ENCODE data around the gene RETN.

The RETN gene, protein sequence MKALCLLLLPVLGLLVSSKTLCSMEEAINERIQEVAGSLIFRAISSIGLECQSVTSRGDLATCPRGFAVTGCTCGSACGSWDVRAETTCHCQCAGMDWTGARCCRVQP

DNA sequence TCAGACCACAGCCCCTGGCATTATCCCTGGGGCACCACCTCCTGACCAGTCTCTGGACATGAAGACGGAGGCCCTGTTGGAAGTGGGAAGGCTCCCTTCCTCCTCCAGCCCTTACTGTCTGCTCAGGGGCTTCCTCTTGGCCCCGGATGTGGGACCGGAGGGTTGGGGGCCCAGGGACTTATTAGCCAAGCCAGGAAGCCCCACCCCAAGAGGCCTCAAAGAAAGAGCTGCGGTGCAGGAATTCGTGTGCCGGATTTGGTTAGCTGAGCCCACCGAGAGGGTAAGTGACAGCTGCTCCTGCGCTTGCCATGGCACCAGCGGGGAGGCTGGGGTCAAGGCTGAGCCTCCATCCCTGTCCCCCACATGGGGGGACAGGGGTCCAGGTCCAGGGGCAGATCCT lies at the start of gene RETN:
Gene RETN (plus strand): TSS at position 208 of the 400 bp plus-strand sequence. CDS start 278 bp downstream, outside the sequence.
- DNase-seq (ENCODE audit: low read depth): no peak

DNA sequence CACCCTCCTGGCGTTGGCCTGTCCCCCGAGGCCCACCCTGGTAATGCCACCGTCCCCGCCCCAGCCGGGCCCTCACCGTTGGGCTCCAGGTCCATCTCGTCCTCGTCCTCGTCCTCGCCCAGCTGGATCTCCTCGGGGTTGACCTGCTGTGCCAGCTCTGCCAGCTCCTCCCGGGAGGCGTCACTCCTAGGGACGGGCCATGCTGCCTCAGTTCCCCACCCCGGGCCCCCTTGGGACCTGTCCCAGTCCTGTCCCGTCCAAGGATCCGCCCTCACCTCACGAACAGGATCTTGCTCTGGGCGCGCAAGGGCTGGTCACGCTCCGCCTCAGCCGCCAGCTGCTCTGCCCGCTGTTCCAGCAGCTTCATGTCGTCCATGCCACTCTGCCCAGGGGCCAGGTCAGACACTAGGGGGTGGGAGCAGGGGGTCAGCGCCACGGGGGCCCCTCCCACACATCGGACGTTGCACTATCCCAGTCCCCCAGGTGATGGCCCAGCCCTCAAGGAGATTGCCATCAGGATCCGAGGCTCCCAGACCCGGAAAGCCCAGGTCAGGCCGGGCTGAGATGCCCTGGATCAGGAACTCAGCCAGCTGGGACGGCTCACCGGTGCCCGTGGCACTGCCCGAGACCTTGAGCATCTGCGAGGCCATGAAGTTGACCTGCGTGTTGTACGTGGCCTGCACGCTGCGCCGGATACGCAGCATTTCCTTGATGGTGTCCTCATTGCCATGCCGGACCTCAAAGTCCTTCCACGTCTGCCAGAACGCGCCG lies 49.0 kb upstream of the RETN start:
- DNase-seq (ENCODE audit: low read depth): no peak

DNA sequence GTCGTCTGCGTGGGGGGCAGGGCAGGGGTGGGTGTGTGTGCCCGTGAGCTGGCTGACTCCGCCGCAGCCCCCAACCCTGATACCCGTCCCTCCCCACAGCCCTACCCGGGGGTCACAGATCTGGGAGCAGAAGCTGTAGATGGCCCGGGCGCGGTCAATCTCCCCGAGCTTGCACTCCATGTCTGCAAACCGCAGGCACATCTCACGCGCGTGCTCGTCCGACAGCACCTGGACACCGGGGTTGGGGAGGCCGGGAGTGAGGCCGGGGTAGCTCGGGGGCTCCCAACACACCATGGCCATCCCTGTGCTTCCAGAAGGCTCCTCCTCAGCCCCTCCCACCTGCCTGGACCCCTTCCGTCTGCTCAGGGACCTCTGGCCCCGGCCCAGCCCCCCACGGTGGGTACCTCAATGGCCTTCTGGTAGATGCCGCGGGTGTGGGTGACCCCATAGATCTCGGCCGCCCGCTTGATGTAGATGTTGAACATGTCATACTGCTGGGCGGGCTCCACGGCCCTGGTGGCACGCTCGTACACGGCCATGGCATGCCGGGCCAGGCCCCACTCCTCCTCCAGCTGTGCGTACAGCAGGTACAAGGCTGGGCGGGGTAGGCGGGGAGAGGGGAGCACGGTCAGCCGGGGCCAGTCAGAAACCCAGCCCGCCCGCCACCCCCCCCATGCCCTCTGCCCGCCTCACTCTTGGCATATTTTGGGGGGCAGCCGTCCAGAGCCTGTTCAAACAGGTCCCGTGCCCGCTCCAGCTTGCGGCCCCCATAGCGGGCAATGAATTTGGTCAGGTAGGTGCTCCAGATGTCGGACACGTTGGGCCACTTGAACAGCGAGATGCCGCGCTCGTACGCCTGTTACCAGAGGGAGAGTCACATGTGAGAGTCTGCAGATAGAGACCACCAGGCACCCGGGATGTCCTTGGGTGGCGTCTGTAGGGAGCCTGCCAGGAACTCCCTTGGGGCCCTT lies 48.1 kb upstream of the RETN start:
- no peak for DNase-seq (ENCODE audit: low read depth)

DNA sequence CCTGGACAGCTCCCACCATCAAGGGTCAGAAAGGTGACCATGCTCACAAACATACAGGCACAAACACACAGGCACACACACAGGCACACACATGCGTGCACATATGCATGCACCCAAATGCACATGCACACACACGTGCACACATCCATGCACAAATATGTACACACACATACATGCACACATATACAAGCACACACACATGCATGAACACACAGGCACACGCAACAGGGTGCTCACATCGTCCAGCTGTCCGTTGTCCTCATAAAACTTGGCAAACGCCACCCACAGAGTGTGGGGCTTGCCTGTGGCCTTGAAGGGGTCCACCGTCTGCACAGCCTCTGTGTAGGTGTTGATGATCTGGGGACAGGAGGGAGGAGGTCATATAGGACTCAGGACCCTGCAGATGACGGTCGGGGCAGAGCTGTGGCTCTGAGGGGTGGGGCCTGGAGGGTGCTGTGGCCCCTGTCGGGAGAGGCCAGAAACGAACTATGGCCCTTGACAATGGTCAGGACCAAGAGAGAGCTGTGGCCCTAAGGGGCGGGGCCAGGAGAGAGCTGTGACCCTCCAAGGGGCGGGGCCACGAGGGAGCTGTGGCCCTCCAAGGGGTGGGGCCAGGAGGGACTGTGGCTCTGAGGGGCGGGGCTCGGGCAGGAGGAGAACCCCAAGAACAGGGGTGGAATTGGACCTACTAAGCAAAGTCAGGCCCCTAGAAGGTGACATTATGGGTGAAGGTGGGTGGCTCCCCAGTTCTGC lies 45.7 kb upstream of the RETN start:
- no peak for DNase-seq (ENCODE audit: low read depth)

DNA sequence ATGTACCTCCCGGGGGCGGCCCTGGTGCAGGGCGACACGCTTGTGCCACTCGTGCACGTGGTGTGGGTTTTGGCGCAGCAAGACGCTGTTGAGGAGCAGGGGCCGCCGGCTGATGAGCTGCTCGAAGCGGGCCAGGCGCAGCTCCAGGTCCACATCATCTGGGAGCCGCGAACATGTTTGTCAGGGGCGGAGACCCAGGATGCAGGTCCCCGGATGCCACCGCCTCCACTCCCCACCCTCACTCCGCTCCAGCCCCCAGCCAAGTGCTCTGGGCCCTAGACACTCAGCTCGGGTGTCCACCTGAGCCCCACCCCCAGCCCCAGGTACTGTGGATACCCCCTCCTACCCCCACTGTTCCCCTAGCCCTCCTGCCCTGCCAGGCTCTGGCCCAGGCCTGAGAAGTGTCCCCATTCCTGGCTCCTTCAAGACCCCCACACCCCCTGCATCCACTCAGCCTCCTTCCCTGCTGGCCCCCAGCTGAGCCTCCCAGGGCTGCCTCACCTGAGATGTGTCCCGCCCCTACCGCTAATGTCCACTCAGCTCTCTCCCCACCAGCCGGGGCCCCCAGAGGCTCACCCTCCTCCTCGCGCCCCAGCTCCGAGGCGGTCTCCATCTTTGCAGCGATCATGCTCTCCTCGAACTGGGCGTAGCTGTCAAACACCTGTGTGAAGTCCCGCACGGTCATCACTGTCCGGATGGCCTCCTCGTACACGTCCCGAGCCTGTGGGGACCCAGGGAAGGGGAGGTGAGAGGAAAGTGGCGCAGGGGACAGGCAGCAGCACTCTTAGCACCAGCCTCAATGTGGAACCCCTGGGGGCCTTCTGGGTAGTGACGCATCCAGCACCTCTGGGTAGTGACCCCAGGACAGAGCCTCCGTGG lies 44.9 kb upstream of the RETN start:
- DNase-seq (ENCODE audit: low read depth): no peak

DNA sequence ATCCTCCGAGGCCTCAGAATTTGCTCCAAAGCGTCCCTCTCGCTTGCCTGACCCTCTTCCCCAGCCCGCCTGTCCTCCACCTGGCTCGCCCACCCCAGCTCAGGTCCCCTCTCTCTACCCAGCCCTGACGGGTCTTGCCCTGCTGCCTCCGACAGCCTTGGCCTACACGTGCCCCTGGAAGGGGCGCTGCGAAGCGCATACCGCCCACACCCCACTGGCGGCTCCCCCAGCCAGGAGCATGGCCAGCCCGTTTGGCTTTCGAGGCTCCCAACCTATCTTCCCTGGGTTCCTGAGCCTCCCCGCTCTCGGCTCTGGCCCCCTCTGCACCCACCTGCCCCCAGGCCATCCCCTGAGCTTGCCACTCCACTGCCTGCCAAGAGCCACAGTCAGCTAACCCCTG lies 44.0 kb upstream of the RETN start:
- no peak for DNase-seq (ENCODE audit: low read depth)

DNA sequence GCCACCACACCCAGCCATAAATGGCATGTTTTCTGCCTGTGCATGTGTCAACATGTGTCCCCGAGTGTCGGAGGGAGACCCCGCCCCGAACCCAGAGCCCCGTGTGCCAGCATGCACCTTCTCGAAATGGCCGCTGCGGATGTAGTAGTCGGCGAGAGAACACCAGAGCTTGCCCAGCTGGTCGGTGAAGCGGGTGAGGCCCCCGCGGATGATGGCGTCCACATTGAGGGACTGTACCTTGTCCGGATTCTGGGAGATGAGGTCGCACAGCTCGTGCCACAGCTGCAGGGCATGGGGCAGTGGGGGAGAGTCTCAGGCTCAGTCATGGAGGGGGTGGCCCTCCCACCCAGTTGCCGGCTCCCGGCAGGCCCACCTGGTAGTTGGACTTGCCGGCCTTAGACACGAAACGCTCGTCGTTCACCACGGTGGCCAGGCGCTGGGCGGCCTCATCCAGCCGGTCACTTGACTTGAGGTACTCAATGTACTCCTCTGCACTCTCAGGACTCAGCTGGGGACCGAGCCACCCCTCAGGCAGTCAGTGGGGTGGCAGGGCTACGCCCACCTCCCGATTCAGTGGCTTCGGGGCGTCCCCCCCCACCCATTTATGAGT lies 43.0 kb upstream of the RETN start:
- no peak for DNase-seq (ENCODE audit: low read depth)

DNA sequence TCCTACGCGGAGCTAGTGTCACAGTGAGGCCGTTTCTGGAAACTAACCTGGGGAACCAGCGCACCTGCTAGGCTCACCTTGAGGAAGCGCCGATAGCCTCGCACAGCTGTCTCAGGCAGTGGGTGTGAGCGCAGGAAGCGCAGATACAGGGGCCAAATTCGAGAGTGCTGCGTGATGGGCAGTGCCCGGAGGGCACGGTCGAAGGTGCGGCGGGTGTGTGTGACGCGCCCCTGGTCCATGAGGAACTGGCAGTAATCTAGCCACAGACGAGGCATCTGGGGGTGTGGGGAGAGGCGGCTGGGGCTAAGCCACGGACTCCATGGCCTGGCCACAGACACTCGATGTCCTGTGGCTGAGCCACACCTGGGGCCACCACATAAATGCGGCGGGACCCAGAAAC lies 41.7 kb upstream of the RETN start:
- no peak for DNase-seq (ENCODE audit: low read depth)

DNA sequence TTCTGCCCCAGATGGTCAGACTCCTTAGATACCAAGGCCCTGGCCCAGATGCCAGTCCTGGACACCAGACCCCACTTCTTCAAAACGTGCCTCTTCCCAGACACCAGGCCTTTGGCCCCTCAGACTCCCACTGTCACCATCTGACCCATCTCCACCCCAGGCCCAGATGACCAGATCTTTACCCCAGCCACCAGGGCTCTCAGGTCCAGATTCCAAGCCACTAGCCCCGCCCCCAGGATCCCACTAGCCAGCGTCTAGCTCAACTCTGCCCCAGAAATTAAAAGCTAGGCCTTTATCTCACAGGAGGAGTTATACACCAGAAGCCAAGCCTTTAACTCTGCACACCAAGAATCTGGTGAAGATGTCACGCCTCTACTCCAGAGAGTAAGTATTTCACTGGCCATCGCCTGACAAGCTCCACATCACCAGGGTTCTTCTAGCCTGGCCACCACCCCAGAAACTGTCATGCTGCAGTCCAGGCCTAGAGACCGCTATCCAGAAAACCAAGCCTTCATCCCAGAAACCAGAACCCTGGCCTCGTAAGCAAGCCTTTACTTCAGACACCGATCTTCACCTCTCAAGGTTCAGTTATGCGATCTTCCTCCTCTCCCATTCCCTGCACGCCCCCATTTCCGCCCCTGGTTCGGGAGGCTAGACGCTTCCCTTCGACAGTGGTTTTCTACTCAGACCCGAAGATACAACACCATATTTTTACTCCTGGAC lies 40.1 kb upstream of the RETN start:
- DNase-seq (ENCODE audit: low read depth): no peak

DNA sequence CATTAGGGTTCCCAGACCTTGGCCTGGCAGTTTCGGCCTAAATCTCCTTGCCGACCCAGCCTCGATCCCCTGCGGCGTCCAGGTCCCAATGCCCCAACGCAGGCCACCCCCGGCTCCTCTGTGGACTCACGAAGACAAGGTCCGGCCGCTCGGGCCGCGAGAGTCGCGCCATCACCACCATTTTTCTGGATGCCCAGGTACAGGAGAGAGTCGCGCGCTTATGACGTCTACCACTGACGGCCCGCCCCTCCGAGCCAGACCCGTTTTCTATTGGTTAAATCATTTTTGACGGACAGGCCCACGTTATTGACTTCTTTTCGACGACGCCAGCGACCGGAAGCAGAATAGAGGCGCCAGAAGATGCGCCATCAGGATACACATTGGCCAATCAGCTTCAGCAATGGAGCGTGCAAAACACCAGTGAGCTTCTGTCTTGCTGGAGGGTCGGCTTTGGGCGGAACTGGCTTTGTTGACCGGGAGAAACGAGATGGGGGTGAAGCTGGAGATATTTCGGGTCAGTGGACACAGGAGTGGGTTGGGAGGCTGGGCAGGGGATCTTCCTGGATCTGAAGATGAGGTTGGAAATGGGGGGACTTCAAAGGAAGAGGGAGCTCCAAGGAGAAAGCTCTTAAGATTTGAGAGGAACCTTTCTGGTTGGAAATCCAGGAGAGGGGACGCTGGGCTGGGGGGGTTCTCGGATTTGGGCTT lies 39.3 kb upstream of the RETN start, which contains the start of the genes PET100 and XAB2:
Gene PET100 (plus strand): TSS at position 447 of the 708 bp plus-strand sequence. CDS start 41 bp downstream, at position 488.
Gene XAB2 (minus strand): TSS at position 199 of the 708 bp plus-strand sequence. CDS start 18 bp downstream, at position 181.
- DNase-seq (ENCODE audit: low read depth): peak; percentile 94

DNA sequence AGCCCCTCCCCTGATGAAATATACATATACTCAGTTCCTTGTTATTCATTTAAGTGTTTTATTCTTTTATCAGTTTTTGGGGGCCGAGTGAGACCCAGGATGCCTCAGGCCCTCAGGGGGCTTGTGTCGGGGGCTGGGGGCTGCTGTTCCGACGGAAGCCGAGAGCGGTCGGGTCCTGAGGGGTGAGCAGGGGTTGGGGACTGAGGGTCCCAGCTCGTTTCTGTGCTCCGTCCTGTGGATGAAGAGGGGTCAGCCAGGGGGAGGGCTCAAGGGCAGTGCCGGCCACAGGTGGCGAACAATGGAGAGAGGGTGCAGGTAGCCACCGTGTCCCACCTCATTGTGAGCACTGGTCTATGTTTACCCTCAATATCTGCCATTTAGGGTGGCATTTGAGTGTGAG lies 37.3 kb upstream of the RETN start:
- DNase-seq (ENCODE audit: low read depth): no peak

DNA sequence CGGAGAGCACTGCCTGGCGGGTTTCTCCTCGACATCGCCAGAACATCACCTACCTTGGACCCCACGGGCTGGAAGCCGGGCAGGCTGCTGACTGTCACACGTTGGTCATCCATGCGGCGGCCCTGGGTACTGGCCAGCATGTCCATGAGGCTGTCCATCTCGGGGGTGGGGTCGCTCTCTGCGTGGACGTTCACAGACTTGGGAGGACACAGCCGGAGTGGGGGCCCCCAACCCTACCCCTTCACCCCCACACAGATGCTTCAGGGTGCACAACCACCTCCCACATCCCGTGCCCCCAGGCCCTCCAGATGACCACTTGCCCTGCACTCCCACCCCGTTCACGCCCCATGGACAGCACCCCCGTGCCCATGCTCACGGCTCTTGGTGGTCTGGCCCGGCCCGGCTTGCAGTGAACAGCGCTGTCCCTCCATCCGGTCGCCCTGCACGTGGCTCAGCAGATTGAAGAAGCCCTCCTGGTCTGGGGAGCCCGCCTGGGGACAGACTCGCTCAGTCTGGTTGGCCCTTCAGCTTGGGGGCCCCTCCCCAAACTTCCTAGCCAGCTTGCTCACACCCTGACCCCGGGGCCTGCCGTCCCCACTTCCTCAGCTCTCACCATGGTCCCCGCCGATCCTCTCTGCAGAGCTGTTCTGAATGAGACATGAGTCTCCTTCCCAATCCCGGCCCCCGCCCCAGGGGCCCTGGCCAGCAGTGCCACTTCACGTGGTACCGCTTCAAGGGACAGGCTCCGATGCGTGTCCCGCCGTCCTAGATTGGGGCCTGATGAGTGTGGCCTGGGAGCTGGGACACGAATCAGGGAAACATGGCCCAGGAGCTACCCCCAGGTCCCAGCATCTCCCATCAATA lies 36.3 kb upstream of the RETN start:
- DNase-seq (ENCODE audit: low read depth): no peak

DNA sequence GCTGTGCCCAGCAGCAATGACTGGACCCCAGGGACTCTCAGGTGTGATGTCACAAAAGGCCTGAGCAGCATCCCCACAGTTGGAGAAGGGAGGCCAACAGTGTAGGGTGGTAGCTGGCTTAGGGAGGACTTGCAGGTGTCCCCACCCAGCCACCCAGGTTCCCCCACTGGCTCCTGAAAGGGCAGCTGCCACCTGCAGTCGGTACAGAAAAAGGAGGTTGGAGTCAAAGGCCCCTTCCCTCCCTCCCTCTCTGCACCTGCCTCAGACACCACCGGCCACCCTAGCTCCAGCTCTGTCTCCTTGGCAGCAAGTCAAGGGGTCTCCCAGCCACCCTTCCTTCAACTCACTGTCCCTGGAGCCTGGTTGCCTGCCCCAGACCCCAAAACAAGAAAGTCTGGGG lies 35.2 kb upstream of the RETN start, which contains the start of gene PCP2:
Gene PCP2 (minus strand): TSS at position 22 of the 400 bp plus-strand sequence. CDS start 262 bp downstream, outside the sequence.
- no peak for DNase-seq (ENCODE audit: low read depth)

DNA sequence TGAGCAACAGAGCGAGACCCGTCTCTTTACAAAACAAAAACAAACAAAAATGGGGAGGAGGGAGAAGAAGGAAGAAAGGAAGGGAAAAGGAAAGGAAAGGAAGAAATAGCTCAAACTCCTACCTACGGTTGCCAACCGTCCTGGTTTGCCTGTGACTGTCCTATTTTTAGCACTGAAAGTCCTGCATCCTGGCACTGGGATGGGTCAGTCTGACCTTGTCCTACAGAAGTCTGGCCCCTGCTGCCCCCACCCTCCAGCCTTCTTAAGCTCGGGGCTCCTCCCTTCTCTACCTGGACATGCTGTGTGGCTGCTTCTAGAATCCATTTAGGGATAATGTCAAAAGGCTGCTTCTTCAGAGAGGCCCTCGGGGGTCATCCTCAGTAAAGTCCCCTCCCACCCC lies 33.2 kb upstream of the RETN start:
- no peak for DNase-seq (ENCODE audit: low read depth)

DNA sequence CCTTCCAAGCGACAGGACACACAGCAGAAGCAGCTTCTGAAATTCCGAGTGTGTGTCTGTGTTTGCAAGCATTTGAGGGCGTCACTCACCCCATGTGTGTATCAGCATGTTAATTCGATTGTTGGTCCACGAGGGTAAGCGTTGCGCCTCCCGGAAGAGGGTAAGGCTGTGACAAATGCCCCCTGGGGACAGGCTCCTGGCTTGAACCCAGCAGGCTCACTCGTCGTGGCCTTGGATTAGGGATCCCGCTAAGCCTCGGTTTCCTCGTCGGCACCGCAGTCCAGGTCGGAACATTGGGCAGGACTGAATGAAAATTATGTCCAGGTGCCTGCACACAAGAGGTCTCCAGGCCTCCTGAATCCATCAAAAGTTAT lies 32.5 kb upstream of the RETN start:
- DNase-seq (ENCODE audit: low read depth): no peak

DNA sequence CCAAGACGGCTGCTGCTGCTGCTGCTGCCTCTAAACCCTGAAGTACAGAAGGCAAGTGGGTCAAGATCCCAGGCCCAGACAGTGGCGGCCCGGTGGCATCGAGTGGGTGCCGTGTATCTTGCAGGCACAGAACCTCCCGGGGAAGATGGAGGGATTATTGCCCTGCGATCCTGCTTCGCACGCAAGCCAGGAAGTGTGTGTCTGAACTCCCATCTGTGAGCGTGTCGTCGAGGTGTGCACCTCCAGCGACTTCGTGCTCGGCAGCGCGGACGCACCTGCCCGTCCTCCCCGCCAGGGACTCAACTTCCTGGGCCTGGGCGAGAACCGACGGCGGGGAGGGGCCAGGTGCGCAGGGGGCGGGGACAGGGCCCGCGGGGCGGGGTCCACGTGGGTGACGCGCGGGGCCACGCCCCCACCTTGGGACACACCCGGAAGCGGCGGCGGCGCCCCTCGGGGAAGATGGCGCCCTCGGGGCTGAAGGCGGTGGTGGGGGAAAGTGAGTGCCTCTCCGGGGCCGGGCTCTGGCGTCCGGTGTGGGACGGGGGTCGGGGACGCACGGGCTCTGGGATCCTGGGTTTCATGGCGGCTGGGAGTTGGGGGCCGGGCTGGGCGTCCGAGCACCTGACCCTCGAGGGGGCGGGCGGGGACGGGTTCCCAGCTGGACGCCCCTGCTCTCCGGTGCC lies 32.0 kb upstream of the RETN start, which contains the start of gene STXBP2:
Gene STXBP2 (plus strand): TSS at position 420 of the 683 bp plus-strand sequence. CDS start 40 bp downstream, at position 460.
- no peak for DNase-seq (ENCODE audit: low read depth)

Data from GM04503 (cell line).